Stimulated activated CD4-positive, alpha-beta T cell treated with anti-CD3 and anti-CD28 coated beads, TNF-alpha, amount 100 ng/mL, for 1 hour (primary cell): ENCODE measurements around the gene EHBP1.

Source experiments
- DNase-seq, 3 donors: peaks; one replicate each; pipeline ENCODE4 v3.0.0-alpha.2; 2020; ENCODE audit warnings: low read depth in 3 of 3, low spot score in 1 of 3

Gene EHBP1

GRCh38 chr2:62874881-62875383 is 169.4 kb downstream of the EHBP1 start:
- DNase-seq: no peak

GRCh38 chr2:62881162-62881795 is 175.8 kb downstream of the EHBP1 start:
- DNase-seq: no peak

DNA sequence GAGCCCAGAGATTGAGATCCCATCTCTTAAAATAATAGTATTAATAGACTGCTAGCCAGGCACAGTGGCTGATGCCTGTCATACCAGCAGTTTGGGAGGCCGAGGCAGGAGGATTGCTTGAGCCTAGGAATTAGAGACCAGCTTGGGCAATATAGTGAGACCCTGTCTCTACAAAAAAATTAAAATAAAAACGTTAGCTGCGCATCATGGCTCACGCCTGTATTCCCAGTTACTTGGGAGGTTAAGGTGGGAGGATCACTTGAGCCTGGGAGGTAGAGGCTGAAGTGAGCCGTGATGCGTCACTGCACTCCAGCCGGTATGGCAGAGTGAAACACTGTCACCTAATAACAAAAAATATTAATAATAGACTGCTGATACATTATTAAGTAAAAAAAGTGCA is 178.1 kb downstream of the EHBP1 start:
- DNase-seq: no peak

DNA sequence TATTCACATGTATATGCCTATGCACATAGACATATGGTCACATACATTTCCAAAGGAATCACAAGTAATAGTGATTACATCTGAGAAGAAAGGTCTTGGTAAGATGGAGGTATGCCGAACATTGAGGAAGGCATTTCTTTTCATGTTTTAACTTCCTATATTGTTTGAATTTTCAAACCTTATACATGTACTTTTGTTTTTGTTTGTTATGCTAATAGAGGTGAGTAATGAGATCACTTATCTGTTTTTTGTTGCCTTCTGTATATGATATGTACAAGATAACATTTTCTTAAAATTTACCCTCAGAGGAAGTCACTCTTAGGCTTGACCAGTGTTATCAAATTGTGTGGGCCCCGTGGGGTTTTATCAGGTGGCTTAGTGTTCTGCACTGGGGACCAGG is 178.6 kb downstream of the EHBP1 start:
- no peak for DNase-seq

- DNase-seq: no peak
These were observed 179.0 kb downstream of the EHBP1 start for GRCh38 chr2:62884514-62884913.

DNA sequence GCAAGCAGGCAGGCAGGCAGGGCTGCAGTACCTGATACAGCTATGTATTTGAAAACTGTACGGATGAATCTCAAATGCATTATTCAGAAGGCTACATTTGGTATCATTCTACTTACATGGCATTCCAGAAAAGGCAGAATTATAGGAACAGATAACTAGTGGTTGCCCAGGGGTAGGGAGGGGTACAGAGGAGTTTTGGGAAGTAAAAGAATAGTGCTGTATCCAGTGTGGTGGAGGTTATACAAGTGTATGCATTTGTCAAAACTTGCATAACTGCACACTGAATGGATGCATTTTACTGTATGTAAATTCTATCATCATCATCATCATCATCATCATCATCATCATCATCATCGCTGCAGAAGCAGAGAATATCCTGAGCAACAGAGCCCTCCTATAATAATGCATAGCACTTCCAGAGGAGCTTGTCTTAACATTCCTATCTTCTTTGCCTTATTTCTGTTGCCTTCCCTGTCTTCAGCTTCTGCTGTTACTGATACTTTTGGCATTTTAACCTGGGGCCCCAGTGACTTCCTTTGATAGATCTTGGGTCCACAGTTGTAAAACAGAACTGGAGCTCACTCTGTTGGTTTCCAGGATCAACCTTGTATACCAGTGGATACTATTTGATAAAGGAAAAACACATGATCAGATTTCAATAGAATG is 189.6 kb downstream of the EHBP1 start:
- no peak for DNase-seq

DNA sequence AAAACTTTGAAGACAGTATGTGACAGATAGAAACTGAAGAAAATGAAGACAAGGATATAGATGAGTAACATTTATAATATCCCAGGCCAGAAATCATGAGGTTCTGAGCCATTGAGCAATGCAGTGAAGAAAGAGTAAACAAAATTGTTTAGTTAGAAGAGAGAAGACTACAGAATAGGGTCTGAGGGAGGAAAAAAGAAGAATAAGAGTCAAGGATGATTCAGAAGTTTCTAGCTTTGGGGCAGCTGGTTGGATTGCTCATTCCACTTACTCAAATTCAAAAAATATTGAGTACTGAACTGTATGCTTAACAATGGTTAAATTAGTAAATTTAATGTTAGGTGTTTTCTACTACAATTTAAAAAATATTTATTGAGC is 190.1 kb downstream of the EHBP1 start:
- no peak for DNase-seq

DNA sequence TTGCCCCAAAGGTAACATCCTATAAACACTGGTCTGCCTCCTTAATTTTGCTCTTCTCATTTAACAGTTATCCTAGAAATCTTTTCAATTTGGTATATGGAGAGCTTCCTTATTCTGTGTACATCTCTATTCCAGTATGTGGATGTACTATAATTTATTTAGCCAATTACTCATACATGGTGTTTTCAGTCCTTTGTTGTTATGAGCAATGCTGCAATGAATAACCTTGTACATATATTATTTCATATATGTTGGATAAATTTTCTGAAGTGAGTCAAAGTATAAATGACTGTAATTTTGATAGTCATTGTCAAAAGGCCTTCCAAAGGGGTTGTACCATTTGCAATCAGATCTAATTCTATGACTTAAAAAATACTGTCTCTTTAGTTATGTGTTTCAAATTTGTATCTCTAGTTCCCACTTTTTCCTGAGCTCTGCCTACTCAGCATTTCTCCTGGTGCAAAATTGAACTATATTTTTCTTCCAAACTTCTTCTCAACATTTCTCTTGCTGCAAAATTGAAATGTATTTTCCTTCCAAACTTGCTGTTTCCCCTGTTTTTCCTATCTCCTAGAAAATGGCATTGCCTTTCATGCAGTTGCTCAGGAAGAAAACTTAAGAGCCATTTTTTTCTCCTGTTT is 191.8 kb downstream of the EHBP1 start:
- no peak for DNase-seq

GRCh38 chr2:62904344-62904743 is 198.8 kb downstream of the EHBP1 start:
- no peak for DNase-seq

DNA sequence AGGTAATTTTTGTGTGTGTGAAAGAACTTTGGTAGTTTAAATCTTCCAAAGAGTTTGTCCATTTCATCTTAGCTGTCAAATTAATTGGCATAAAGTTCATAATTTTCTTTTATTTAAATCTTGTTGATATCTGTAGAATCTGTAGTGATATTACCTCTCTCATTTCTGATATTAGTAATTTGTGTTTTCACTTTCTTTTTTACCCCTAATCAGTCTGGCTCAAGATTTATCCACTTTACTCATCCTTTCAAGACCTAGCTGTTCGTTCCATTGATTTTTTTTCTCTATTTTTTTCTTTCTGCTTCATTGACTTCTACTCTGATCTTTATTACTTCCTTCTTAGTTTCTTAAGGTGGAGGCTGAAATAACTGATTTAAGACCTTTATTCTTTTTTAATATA is 202.6 kb downstream of the EHBP1 start:
- DNase-seq: no peak

DNA sequence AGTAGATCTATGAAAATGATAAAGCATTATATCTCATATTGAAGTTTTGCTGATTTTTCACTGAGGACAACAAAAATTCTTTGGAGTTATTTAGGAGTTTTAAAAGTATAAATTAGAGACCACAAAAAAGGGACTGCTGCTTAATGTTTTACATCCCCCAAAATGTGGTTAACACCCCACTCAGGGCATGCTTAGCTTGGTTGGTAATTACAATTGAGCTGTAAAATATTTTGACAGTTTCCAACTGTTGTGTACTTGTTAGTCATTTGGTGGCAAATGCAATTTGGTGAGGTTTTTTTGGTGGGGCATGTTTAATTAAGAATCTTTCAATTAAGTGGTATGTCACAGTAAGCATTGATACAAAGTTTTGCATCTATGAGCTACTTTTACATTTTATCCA is 207.8 kb downstream of the EHBP1 start:
- no peak for DNase-seq

- DNase-seq: no peak
These were observed 213.5 kb downstream of the EHBP1 start for GRCh38 chr2:62919041-62919440.

- DNase-seq: no peak
These were observed 214.6 kb downstream of the EHBP1 start for GRCh38 chr2:62920070-62920469.

GRCh38 chr2:62923242-62923641 is 217.7 kb downstream of the EHBP1 start:
- DNase-seq: no peak

GRCh38 chr2:62923881-62924280 is 218.4 kb downstream of the EHBP1 start:
- no peak for DNase-seq

DNA sequence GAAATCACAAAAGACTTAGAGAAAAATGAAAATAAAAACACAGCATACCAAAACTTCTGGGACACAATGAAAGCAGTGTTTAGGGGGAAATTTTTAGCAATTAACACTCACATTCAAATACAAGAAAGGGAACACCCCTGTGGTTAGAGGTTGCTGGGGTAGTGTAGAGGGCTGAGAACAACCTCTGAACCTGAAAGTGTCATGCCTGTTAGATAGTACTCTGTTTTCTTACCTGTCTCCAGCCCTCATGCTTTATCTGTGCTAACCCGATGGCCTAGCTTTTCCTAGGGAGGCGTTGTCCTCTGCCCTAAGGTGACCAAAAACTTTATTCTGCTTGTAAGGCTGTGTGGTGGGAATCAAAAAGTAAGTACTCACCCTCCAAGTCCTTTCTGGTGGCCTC is 222.5 kb downstream of the EHBP1 start:
- DNase-seq: no peak

DNA sequence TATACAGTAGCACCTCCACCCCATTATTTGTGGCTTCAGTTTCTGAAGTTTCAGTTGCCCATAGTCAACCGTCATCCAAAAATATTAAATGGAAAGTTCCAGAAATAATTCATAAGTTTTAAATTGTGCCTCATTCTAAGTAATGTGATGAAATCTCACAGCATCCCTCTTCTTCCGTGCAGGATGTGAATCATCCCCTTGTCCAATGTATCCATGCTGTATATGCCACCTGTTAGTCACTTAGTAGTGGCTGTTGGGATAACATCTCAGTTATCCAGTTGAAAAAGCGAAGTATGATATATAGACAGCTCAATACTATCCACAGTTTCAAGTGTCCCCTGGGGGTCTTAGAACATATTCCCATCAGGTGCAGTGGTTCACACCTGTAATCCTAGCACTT is 226.0 kb downstream of the EHBP1 start:
- no peak for DNase-seq

DNA sequence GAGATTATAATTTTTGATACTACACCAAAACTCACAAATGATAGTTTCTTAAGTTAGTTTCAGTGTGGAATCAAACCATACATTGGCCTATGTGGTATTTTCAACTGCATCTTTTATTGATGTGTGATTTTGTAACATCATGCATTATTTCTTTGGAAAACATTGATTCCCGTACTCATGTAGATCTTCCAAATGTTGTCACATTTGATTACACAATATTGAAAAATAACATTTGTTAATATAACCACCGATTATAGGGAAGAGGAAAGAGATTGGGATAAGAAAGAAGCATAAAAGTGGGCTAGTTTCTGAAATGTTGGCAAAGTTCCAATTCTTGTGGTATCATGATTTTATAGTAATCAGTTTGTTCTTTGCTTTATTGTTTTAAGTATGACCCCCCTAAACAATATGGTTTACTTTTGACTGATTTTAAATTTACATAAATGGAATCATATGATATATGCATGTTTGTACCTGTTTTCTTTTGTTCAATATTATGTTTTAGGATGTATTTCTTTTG is 227.9 kb downstream of the EHBP1 start:
- DNase-seq: no peak

DNA sequence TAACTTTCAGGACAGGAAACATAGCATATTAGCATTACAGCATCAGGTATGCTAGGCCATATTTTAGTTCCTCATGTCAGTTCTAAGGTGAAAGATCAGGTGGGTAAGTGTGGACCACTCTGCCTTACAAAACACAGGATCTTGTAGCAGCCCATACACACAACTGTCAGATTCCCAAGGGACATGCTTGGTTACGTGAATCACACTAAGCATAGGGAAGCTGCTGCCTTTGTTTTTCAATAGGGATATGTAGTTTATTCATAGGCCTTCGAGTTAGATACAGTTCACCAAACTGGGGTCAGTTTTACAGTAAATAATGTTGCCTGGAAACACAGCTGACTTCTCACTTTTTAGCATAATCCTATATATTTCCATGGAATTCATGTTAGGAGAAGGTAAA is 229.0 kb downstream of the EHBP1 start:
- DNase-seq: no peak

GRCh38 chr2:62938126-62938525 is 232.6 kb downstream of the EHBP1 start:
- DNase-seq: no peak

GRCh38 chr2:62939735-62940491 is 234.4 kb downstream of the EHBP1 start:
- no peak for DNase-seq

DNA sequence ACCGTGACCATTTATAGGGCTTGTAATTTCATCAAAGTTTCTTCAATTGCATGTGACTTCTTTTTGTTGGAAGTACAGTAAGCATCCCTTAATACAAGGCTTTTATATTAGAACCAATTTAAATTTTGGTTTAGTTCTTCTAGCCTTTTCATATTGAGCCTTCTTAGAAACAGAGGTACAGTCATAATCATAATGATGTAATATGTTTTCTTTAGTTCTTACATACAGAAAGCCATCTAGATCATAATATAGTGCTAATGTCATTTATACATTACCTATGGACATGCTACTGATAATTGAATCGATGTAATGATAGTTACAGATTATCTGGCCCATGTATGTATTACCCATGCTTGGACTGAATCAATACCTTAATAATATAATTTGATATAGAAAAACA is 235.2 kb downstream of the EHBP1 start:
- no peak for DNase-seq
